AG20443 (cell line): ENCODE measurements around the gene IFT52.

Experiments used
- DNase-seq: peaks from one replicate; pipeline ENCODE4 v3.0.0; 2012; ENCODE audit warnings: low spot score, mixed read lengths

Gene IFT52

GRCh38 chr20:43690943-43691598, 100.3 kb downstream of the IFT52 start:
- no peak for DNase-seq

- peak; percentile 80 for DNase-seq
These were observed 101.3 kb downstream of the IFT52 start for GRCh38 chr20:43691928-43692524.

DNA sequence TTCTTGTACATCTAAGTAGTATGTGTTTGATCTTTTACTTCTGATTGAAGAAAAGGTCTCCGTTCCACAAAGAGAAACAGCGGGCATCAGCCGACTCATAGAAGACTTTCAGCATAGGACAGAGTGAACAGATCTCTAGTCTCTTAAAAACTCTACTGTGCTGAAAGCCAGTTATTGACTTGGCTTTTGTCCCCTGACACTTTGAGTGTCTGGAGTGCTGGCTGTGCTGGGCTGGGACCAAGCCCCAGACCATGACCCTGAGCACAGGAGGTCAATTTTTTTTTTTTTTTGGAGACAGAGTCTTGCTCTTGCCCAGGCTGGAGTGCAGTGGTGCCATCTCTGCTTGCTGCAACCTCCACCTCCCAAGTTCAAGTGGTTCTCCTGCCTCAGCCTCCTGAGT, 104.0 kb downstream of the IFT52 start:
- no peak for DNase-seq

- DNase-seq = no peak
These were observed 104.8 kb downstream of the IFT52 start for GRCh38 chr20:43695571-43695970.
